Measurements from ENCODE around the gene CDX2. TPM values are rescaled to one million over a fixed set of nuclear protein-coding genes. Genes with fewer than 3 reads are reported as not detected.

The CDX2 gene
- total and polyA plus RNA-seq, 9 of the 15 experiments (the other 6 are each of a cell fraction or from before 2014, with no cell fraction given) = 0.04 TPM; not detected in 8

DNA sequence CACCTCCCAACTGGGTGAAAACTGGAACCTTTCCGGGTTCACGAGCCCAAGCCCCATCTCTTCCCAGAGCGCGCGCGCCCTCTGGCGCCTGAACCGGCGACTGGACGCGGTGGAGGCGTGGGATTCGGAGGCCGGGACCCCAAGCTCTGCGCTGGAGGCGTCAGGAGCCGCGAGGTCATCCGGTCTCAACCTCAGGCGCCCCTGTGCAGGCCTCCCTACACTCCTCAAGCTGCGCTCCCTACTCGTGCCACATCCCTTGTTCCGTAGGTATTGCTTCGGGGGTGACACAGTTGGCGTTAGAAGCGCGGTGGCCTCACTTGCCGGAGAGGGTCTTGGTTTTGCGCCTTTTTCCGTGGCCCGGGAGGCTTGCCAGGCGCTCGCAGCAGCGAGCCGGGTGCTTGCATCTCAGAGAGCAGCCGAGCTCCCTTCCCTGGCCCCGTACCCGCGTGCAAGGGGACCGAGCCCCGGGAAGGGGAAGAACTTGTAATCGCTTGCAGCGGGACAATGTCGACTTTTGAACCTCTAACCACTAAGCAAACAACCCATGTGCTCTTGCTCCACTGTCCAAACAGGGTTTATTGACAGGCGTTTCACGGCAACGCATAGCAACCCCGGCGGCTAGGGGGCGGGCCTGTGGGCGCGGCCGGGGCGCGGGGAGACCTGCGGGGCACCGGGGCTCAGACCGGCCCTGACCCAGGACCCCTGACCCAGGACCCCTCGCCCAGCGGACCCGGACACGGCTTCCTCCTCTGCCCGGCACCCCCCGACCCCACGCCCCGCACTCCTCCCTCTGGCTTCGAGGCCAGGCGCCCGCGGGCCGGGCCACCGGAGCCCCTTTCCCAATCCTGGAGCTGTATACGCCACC lies 8.5 kb downstream of the CDX2 start:
- no peak overlapping the region for H3K9ac ChIP-seq (ENCODE audit: insufficient read depth in 1 of 2, low read depth in 2 of 2, low read length in 2 of 2)
- no peaks in the 10 kb centered on the region; the same call in 1 of the 2 replicates for H4K20me1 ChIP-seq (replicated peaks; ENCODE audit: control insufficient read depth, insufficient read depth, low read length)
- FAIRE-seq (no peak), DNase-seq (ENCODE audit: extremely low read depth in 1 of 4, low spot score in 3 of 4) (peak; percentile 35 to 43 (median 36)), ATAC-seq (peak; percentile 76)
- in situ Hi-C loops (cut with MboI) (loop anchor here (25.0 kb wide), 1 partner anchor 448 kb away; no protein-coding TSS in a partner anchor), intact Hi-C loops (cut with micrococcal nuclease) (no loop called here)
- no peak overlapping the region for H3K4me3 ChIP-seq
- H3K4me1 ChIP-seq (replicated peaks in 1 of 2; ENCODE audit: control insufficient read depth in 2 of 2, insufficient read depth in 2 of 2, low read length in 2 of 2) = peaks cover 0 to 13% of the 10 kb centered on the region in 2 experiments; a peak in 2 of 5 replicates
- no peaks in the 10 kb centered on the region for H3K79me2 ChIP-seq (ENCODE audit: control insufficient read depth, insufficient read depth, low read length)
- no peaks in the 10 kb centered on the region for H3K9me1 ChIP-seq (ENCODE audit: control insufficient read depth, insufficient read depth, low read length)
- no peak overlapping the region; the same call in 1 of the 2 replicates for H3K4me2 ChIP-seq (ENCODE audit: insufficient read depth, low read length)
- CTCF ChIA-PET (ENCODE audit: low intra/inter-chr PET ratio) = no interaction called here
- H3K9me3 ChIP-seq (replicated peaks; ENCODE audit: control insufficient read depth, insufficient read depth, low read depth, low read length) = no peaks in the 10 kb centered on the region
- POLR2A ChIA-PET = no interaction called here
- TF ChIP-seq, protein P1, sequence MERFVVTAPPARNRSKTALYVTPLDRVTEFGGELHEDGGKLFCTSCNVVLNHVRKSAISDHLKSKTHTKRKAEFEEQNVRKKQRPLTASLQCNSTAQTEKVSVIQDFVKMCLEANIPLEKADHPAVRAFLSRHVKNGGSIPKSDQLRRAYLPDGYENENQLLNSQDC (CRISPR knock-in tag; IDR thresholded peaks at IDR 0.05) = no peak
- TF ChIP-seq, protein P2, sequence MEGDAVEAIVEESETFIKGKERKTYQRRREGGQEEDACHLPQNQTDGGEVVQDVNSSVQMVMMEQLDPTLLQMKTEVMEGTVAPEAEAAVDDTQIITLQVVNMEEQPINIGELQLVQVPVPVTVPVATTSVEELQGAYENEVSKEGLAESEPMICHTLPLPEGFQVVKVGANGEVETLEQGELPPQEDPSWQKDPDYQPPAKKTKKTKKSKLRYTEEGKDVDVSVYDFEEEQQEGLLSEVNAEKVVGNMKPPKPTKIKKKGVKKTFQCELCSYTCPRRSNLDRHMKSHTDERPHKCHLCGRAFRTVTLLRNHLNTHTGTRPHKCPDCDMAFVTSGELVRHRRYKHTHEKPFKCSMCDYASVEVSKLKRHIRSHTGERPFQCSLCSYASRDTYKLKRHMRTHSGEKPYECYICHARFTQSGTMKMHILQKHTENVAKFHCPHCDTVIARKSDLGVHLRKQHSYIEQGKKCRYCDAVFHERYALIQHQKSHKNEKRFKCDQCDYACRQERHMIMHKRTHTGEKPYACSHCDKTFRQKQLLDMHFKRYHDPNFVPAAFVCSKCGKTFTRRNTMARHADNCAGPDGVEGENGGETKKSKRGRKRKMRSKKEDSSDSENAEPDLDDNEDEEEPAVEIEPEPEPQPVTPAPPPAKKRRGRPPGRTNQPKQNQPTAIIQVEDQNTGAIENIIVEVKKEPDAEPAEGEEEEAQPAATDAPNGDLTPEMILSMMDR (IDR thresholded peaks at IDR 0.05 in 2 of 3, conservative IDR thresholded peaks at IDR 0.05 in 1 of 3; ENCODE audit: insufficient read depth in 2 of 3, low read depth in 1 of 3, low read length in 3 of 3) = peak; percentile 29 to 42 (median 37); a peak in 4 of 6 replicates
- TF ChIP-seq HNRNPL (IDR thresholded peaks at IDR 0.05; ENCODE audit: low read depth, low read length) (no peak), KLF1 (tag; IDR thresholded peaks at IDR 0.05) (no peak), ZNF589 (CRISPR knock-in tag; IDR thresholded peaks at IDR 0.05; ENCODE audit: low read depth) (no peak), MED1 (CRISPR knock-in tag; IDR thresholded peaks at IDR 0.05; ENCODE audit: borderline replicate concordance) (no peak), PYGO2 (tag; IDR thresholded peaks at IDR 0.05) (no peak), RAD21 (CRISPR knock-in tag; conservative IDR thresholded peaks at IDR 0.05 in 1 of 2, IDR thresholded peaks at IDR 0.05 in 1 of 2) (peak in 1 of 2 experiments; percentile 47; a peak in 2 of 4 replicates), FOXA3 (CRISPR knock-in tag; conservative IDR thresholded peaks at IDR 0.05 in 1 of 2, IDR thresholded peaks at IDR 0.05 in 1 of 2) (peak; percentile 60 to 95)
- TF ChIP-seq, protein P3, sequence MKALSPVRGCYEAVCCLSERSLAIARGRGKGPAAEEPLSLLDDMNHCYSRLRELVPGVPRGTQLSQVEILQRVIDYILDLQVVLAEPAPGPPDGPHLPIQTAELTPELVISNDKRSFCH (CRISPR knock-in tag; IDR thresholded peaks at IDR 0.05) = no peak
- TF ChIP-seq, protein P3 (tag; IDR thresholded peaks at IDR 0.05) = no peak
- TF ChIP-seq, protein P4, sequence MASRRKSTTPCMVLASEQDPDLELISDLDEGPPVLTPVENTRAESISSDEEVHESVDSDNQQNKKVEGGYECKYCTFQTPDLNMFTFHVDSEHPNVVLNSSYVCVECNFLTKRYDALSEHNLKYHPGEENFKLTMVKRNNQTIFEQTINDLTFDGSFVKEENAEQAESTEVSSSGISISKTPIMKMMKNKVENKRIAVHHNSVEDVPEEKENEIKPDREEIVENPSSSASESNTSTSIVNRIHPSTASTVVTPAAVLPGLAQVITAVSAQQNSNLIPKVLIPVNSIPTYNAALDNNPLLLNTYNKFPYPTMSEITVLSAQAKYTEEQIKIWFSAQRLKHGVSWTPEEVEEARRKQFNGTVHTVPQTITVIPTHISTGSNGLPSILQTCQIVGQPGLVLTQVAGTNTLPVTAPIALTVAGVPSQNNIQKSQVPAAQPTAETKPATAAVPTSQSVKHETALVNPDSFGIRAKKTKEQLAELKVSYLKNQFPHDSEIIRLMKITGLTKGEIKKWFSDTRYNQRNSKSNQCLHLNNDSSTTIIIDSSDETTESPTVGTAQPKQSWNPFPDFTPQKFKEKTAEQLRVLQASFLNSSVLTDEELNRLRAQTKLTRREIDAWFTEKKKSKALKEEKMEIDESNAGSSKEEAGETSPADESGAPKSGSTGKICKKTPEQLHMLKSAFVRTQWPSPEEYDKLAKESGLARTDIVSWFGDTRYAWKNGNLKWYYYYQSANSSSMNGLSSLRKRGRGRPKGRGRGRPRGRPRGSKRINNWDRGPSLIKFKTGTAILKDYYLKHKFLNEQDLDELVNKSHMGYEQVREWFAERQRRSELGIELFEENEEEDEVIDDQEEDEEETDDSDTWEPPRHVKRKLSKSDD (conservative IDR thresholded peaks at IDR 0.05; ENCODE audit: low read length) = no peak
- TF ChIP-seq, protein P5, sequence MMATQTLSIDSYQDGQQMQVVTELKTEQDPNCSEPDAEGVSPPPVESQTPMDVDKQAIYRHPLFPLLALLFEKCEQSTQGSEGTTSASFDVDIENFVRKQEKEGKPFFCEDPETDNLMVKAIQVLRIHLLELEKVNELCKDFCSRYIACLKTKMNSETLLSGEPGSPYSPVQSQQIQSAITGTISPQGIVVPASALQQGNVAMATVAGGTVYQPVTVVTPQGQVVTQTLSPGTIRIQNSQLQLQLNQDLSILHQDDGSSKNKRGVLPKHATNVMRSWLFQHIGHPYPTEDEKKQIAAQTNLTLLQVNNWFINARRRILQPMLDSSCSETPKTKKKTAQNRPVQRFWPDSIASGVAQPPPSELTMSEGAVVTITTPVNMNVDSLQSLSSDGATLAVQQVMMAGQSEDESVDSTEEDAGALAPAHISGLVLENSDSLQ (IDR thresholded peaks at IDR 0.05) = peak; percentile 76
- no peak overlapping the region for H3K27ac ChIP-seq (ENCODE audit: extremely low read depth, low read depth, low read length)
- peaks cover 2 to 32% of the 10 kb centered on the region in 2 experiments; a peak in 3 of 5 replicates for H3K27me3 ChIP-seq (ENCODE audit: control insufficient read depth in 2 of 2, insufficient read depth in 2 of 2, low read length in 2 of 2)
- H2AFZ ChIP-seq (ENCODE audit: low read depth, low read length) = no peak overlapping the region
- 14% methylated on average over 22 of the region's 73 CpGs for WGBS (ENCODE audit: insufficient coverage, low coverage, missing lambda C conversion rate)
- no peaks in the 10 kb centered on the region for H3K36me3 ChIP-seq (ENCODE audit: control insufficient read depth, insufficient read depth, low read length)
- BruUV-seq (replicated peaks) = no TSS peak

Data from K562 (cell line).